Endodermal cell (in vitro differentiated cells): ENCODE results near the gene GOLGA1. TPM values are rescaled to one million over a fixed set of nuclear protein-coding genes. Genes with fewer than 3 reads are reported as not detected.

Experiments
- DNase-seq: peaks from one replicate; pipeline ENCODE4 v3.0.0-alpha.2; 2017
- H3K27ac ChIP-seq: 2 replicates; pipeline ENCODE4 v1.5.1; 2013; ENCODE audit warnings: mild to moderate bottlenecking, low read depth, low read length, moderate library complexity
- H3K27me3 ChIP-seq: 2 replicates; pipeline ENCODE4 v1.6.1; 2013; ENCODE audit warnings: mild to moderate bottlenecking, low read length, moderate library complexity; ENCODE audit not compliant: insufficient read depth, control insufficient read depth, poor library complexity, severe bottlenecking
- H3K36me3 ChIP-seq: 2 replicates; pipeline ENCODE4 v1.7.0; 2013; ENCODE audit warnings: mild to moderate bottlenecking, low read length, moderate library complexity; ENCODE audit not compliant: control insufficient read depth, insufficient read depth
- H3K4me1 ChIP-seq: one replicate; pipeline ENCODE4 v1.7.0; 2013; ENCODE audit warnings: low read length; ENCODE audit not compliant: control insufficient read depth, insufficient read depth
- H3K4me3 ChIP-seq: 2 replicates; pipeline ENCODE4 v1.5.1; 2013; ENCODE audit warnings: mild to moderate bottlenecking, low read length, moderate library complexity
- H3K9ac ChIP-seq: 2 replicates; pipeline ENCODE4 v1.6.1; 2013; ENCODE audit warnings: mild to moderate bottlenecking, low read length, moderate library complexity; ENCODE audit not compliant: poor library complexity, severe bottlenecking; ENCODE audit errors: extremely low read depth
- H3K9me3 ChIP-seq: 2 replicates; pipeline ENCODE4 v1.6.1; 2013; ENCODE audit warnings: mild to moderate bottlenecking, low read length, moderate library complexity; ENCODE audit not compliant: control insufficient read depth
- H3K27ac Mint-ChIP-seq: 2 replicates; pipeline ENCODE4 v1.8.0; 2020; ENCODE audit warnings: mixed read lengths
- H3K27me3 Mint-ChIP-seq: 2 replicates; pipeline ENCODE4 v1.8.0; 2021; ENCODE audit warnings: mild to moderate bottlenecking, mixed read lengths; ENCODE audit not compliant: insufficient read depth
- H3K36me3 Mint-ChIP-seq: 2 replicates; pipeline ENCODE4 v1.8.0; 2020; ENCODE audit warnings: low read depth, mixed read lengths
- H3K4me1 Mint-ChIP-seq: 2 replicates; pipeline ENCODE4 v1.8.0; 2020; ENCODE audit warnings: mixed read lengths
- H3K4me3 Mint-ChIP-seq: 2 replicates; pipeline ENCODE4 v1.8.0; 2020; ENCODE audit warnings: mild to moderate bottlenecking, moderate library complexity, mixed read lengths
- H3K9me3 Mint-ChIP-seq: 2 replicates; pipeline ENCODE4 v1.8.0; 2020; ENCODE audit warnings: mild to moderate bottlenecking, mixed read lengths
- CTCF ChIP-seq: fragments of 200-600 bp; sonication (generic); conservative IDR thresholded peaks from 2 replicates; pipeline ENCODE4 v1.5.0; 2021; ENCODE audit warnings: antibody characterized with exemption, mild to moderate bottlenecking
- WGBS, 2 experiments: methylation state at CpG; one replicate each; pipeline versions ENCODE4 v1.1.5 to v1.1.7; 2013; ENCODE audit warnings: missing lambda C conversion rate in 2 of 2, mixed read lengths in 1 of 2; ENCODE audit not compliant: insufficient coverage in 1 of 2, insufficient read length in 1 of 2; 5-methylcytosine and 5-hydroxymethylcytosine counted together
- total RNA-seq, 2 donors: library from RNA; stranded (reverse); fragmentation: NEBNext Ultra II Directional in 1 of 2; extraction: Animal tissue kit (Norgen Biotek cat#: 25700) in 1 of 2; gene quantifications; 2 replicates in 1 of 2; 3 replicates in 1 of 2; pipeline ENCODE4 v1.2.1, GENCODE V29; 2021

GOLGA1 gene
- total RNA-seq, 2 donors from 2014 or later, result 8.8 to 13.2 TPM

GRCh38 chr9:124844291-124844690 is 96.6 kb downstream of the GOLGA1 start:
- no peaks in the 10 kb centered on the region for H3K9me3 ChIP-seq
- no peaks in the 10 kb centered on the region for H3K36me3 ChIP-seq
- DNase-seq, result no peak
- H3K27me3 Mint-ChIP-seq, result no peaks in the 10 kb centered on the region
- TF ChIP-seq CTCF, result no peak
- peaks cover 6% of the 10 kb centered on the region for H3K4me1 ChIP-seq
- H3K27ac ChIP-seq, result no peak overlapping the region
- H3K9ac ChIP-seq, result no peak overlapping the region
- no peaks in the 10 kb centered on the region for H3K27me3 ChIP-seq
- H3K36me3 Mint-ChIP-seq, result no peaks in the 10 kb centered on the region
- H3K4me3 Mint-ChIP-seq, result no peak overlapping the region
- no peak overlapping the region for H3K4me3 ChIP-seq
- H3K4me1 Mint-ChIP-seq, result peaks cover 5% of the 10 kb centered on the region
- no peaks in the 10 kb centered on the region for H3K9me3 Mint-ChIP-seq
- no peak overlapping the region for H3K27ac Mint-ChIP-seq
- 69 to 95% methylated on average over 3 to 4 of the region's 4 CpGs for WGBS, 2 experiments

- peaks cover 5% of the 10 kb centered on the region for H3K4me1 Mint-ChIP-seq
- no peak overlapping the region for H3K4me3 ChIP-seq
- H3K4me3 Mint-ChIP-seq, result no peak overlapping the region
- no peaks in the 10 kb centered on the region for H3K9me3 Mint-ChIP-seq
- H3K4me1 ChIP-seq, result peaks cover 6% of the 10 kb centered on the region
- no peaks in the 10 kb centered on the region for H3K36me3 ChIP-seq
- WGBS, 2 experiments, result 93 to 100% methylated on average over 10 to 11 of the region's 11 CpGs
- no peaks in the 10 kb centered on the region for H3K36me3 Mint-ChIP-seq
- H3K27ac Mint-ChIP-seq, result no peak overlapping the region
- no peak for TF ChIP-seq CTCF
- no peaks in the 10 kb centered on the region for H3K27me3 Mint-ChIP-seq
- H3K9me3 ChIP-seq, result no peaks in the 10 kb centered on the region
- no peak overlapping the region for H3K9ac ChIP-seq
- no peak overlapping the region for H3K27ac ChIP-seq
- no peak for DNase-seq
- H3K27me3 ChIP-seq, result no peaks in the 10 kb centered on the region
These were observed 97.3 kb downstream of the GOLGA1 start for GRCh38 chr9:124843456-124844034.

GRCh38 chr9:124841075-124841821 is 99.6 kb downstream of the GOLGA1 start:
- Histone ChIP-seq H3K9ac (no peak overlapping the region), H3K4me1 (peaks cover 6% of the 10 kb centered on the region)

More at GRCh38 chr9:124841075-124841821, 99.6 kb downstream of the GOLGA1 start:
- no peak overlapping the region for H3K27ac Mint-ChIP-seq
- no peak overlapping the region for H3K4me3 ChIP-seq
- H3K27me3 Mint-ChIP-seq, result no peaks in the 10 kb centered on the region
- H3K27ac ChIP-seq, result no peak overlapping the region
- no peaks in the 10 kb centered on the region for H3K9me3 Mint-ChIP-seq
- H3K36me3 ChIP-seq, result no peaks in the 10 kb centered on the region
- WGBS, 2 experiments, result 91 to 100% methylated on average over 3 to 13 of the region's 14 CpGs
- H3K27me3 ChIP-seq, result no peaks in the 10 kb centered on the region
- peaks cover 5% of the 10 kb centered on the region for H3K4me1 Mint-ChIP-seq
- no peak overlapping the region for H3K4me3 Mint-ChIP-seq
- DNase-seq, result no peak
- H3K9me3 ChIP-seq, result no peaks in the 10 kb centered on the region
- no peak for TF ChIP-seq CTCF
- no peaks in the 10 kb centered on the region for H3K36me3 Mint-ChIP-seq
